IPS-18c (cell line): ENCODE results near the gene ITGA1.

ENCODE experiments used
- H3K4me3 ChIP-seq: 2 replicates; pipeline ENCODE4 v1.7.0; 2013; ENCODE audit warnings: low read depth, mild to moderate bottlenecking, low read length, moderate library complexity; ENCODE audit not compliant: insufficient read depth
- H3K9me3 ChIP-seq: one replicate; pipeline ENCODE4 v1.6.1; 2013; ENCODE audit warnings: mild to moderate bottlenecking, low read length, moderate library complexity; ENCODE audit not compliant: control insufficient read depth, insufficient read depth

ITGA1 gene

DNA sequence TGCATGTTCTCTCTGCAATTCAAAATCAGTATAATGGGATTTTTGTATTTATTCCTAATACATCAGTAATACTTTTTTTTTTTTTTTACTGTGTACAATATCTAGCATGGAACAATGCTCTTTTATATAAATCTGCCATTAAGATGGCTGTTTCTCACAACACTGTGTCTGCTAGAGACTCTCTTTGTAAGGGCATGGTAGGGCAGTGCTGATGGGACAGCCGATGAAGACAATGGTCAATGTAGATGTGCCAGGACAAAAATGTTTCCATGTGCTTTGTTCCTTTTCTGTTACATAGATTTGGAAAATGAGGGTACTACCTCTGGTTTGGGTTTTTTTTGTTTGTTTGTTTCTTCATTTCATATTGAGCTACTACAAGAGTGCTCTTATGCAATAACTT, 106.1 kb downstream of the ITGA1 start:
- Histone ChIP-seq H3K4me3 (no peak overlapping the region), H3K9me3 (no peaks in the 10 kb centered on the region)

- Histone ChIP-seq H3K4me3 (no peak overlapping the region), H3K9me3 (no peaks in the 10 kb centered on the region)
Measured at GRCh38 chr5:52894451-52894850, 106.7 kb downstream of the ITGA1 start.

- H3K4me3 ChIP-seq: no peak overlapping the region
Measured at GRCh38 chr5:52895075-52895474, 107.4 kb downstream of the ITGA1 start.

DNA sequence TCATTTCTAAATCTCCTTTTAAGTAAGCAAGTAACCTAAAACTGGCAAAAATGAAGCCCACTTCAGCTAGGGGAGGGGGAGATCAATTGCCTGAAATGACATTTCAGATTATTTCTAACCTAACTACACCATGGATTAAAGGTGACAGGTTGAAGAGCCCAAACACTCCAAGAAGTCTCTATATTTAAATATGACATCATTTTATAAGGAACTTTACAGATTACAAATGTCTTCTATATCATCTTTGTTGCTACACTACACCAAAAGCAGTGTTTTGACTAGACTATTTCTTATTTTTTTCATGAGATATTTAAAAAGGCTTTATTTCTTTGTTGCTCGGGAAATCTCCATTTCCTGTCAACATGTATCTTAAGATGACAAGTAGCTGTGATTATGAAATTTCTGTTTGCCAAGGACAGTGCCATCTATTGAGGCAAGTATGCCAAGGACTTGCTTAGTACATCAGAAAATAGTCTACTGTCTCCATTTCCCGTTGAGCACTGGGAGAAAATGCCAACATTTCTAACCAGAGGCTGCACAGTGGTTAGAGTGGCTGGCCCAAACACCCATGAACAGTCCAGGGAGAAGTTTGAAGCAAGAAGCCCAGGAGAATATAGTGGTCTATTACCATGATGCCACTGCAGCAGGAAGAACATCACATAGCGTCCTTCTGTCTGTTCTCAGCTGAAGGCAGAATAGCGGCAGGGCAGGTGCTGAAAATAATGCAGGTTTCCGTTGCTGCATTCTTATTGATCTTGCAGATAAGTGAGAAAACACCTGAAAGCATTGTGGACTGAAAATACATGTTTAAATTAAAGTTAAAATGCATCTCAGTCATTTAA, 108.1 kb downstream of the ITGA1 start:
- H3K4me3 ChIP-seq: no peak overlapping the region
- no peaks in the 10 kb centered on the region for H3K9me3 ChIP-seq

More at GRCh38 chr5:52895075-52895474, 107.4 kb downstream of the ITGA1 start:
- no peaks in the 10 kb centered on the region for H3K9me3 ChIP-seq

DNA sequence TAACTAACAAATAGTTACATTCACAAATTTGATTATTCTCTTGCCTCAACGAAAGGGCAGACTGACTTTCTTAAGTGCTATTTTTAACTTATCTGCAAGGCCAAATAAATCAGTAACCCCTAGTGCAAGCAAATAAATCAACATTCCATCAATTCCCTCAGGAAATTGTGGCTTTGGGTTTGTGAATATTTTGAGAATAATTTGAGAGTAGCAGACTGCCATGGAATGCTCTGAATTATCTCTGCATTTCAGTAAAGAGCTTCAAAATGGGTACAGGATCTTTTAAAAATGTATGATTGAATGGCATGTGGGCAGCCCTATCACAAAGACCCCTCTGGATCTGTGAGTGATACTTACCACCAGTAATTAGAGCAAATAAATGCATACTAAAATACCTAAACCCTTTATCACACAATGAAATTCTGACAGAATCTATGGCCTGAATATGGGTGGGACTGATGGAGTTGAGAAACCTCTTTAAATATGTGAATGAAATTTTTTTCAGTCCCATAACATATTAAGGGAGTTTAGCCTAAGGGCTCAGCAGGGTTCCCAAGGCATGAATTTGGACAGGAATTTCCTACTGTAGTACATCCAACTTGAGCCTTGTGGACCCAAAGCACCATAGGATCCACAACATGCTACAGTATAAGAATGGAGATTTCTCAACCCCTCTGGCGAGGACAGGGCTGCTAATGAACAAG, 109.0 kb downstream of the ITGA1 start:
- H3K9me3 ChIP-seq: no peaks in the 10 kb centered on the region
- no peak overlapping the region for H3K4me3 ChIP-seq

- Histone ChIP-seq H3K9me3 (no peaks in the 10 kb centered on the region), H3K4me3 (no peak overlapping the region)
Measured at GRCh38 chr5:52897238-52897614, 109.5 kb downstream of the ITGA1 start.

GRCh38 chr5:52898961-52899680, 111.4 kb downstream of the ITGA1 start:
- H3K9me3 ChIP-seq: no peaks in the 10 kb centered on the region
- no peak overlapping the region for H3K4me3 ChIP-seq

- Histone ChIP-seq H3K9me3 (no peaks in the 10 kb centered on the region), H3K4me3 (no peak overlapping the region)
Measured at GRCh38 chr5:52903142-52903541, 115.4 kb downstream of the ITGA1 start.

GRCh38 chr5:52906343-52906742, 118.6 kb downstream of the ITGA1 start:
- Histone ChIP-seq H3K9me3 (no peaks in the 10 kb centered on the region), H3K4me3 (no peak overlapping the region)

GRCh38 chr5:52906845-52907244, 119.1 kb downstream of the ITGA1 start:
- Histone ChIP-seq H3K9me3 (no peaks in the 10 kb centered on the region), H3K4me3 (no peak overlapping the region)

DNA sequence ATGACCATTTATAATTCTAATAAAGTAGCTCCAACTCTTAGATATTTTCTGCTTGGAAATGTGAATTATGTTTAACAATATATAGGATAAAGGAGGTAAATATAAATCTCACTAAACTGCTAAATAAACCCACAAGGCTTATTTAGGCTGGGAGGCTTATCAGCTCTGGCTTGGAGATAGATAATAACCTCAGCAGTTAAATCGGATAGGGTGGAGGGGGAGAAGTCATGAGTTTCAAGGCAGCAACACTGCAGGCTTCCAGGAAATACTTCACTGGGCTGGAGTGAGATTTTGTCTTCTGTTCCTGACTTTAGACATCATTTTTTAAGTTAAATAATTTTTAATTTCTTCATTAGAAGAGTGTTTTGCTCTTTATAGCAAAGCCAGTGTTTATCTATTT, 121.5 kb downstream of the ITGA1 start:
- no peaks in the 10 kb centered on the region for H3K9me3 ChIP-seq
- no peak overlapping the region for H3K4me3 ChIP-seq

DNA sequence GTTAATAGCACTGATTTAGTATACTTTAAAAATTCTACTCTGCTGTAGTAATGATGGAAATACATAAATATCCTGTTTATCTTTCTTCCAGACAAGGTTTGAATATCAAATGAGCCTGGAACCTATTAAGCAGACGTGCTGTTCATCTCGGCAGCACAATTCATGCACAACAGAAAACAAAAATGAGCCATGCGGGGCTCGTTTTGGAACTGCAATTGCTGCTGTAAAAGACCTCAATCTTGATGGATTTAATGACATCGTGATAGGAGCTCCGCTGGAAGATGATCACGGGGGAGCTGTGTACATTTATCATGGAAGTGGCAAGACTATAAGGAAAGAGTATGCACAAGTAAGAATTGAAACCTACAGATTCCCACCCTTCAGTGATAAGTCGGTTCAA, 122.4 kb downstream of the ITGA1 start:
- no peaks in the 10 kb centered on the region for H3K9me3 ChIP-seq
- no peak overlapping the region for H3K4me3 ChIP-seq

DNA sequence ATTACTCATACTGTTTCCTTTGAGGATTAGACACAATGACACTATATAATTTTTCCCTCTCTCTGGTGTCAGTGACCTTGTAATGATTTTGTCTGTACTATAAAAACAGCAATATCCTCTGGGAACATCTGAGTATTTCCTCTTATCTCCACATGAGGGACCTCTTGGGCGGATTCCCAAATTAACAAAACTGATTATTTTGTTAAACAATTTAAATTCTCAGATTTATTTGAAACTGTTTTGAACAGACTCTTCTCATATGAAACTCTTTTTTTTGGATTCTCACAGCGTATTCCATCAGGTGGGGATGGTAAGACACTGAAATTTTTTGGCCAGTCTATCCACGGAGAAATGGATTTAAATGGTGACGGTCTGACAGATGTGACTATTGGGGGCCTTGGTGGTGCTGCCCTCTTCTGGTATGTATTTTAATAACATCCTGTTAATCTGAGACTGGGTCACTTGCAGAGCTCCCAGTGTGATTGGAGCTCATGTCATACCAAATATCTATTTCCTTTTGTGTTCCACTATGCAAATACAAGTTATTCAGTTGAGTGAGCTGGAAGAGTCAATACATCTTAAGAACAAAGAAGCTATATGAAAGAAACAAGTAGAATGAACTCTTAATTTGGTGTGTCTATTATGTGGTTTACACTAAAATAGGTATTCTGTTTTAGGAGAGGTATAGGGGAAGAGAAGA, 127.6 kb downstream of the ITGA1 start:
- no peaks in the 10 kb centered on the region for H3K9me3 ChIP-seq
- peak overlapping the region; percentile 25; the same call in 1 of the 2 replicates for H3K4me3 ChIP-seq

DNA sequence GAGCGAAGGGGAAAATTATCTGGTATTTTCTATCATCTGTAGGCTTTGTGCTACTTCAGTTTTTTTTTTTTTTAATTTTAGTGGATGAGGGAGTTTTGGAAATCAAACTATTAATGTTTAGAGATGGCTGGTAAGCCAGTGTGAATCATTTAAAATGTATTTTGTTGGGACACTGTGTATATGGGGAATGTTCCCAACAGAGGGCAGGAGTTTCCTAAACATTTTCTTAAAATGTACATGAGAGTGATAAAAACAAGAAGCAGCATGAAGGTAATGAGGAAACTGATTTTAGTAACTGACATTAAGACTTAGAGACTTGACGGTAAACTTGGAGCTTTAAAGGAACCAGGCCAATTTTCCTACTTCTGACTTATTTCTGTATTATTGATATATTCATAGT, 133.2 kb downstream of the ITGA1 start:
- H3K9me3 ChIP-seq: peaks cover 2% of the 10 kb centered on the region
- H3K4me3 ChIP-seq: no peak overlapping the region

DNA sequence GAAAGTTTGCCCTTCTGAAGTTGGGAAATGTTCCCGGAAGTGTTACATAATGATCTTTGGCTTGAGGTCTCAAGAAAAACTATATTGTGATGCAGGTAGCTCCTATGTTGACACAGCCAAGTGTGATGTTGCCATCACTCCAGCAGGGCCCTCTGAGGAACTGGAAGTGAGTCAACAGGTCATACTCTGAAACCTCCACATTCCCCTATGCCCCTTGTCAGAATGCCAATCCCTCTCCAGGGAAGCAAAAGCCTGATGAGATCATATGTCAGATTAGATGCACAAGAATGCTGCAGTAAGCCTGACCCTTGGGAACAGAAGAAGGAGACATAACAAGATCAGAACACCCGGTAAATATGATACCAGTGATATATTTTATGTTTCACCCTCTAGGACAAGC, 134.7 kb downstream of the ITGA1 start:
- peaks cover 2% of the 10 kb centered on the region for H3K9me3 ChIP-seq
- no peak overlapping the region for H3K4me3 ChIP-seq

DNA sequence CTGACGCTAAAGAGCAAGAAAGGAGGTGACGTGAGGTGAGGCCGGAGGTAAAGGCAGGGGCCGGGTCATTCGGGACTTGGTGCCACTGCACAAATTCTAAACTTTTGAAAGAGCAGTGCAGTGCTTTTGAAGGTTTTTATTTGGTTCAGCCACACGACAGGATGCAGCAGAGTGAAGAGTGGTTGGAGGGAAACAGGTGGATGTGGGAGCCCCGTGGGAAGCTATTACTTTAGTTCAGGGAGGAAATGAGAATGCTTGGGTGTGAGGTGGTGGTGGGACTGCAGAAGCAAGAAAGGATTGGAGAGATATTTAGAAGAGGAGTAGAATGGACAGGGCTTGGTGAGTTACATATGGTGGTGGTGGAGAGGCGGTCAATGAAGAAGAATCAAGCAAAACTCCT, 136.7 kb downstream of the ITGA1 start:
- Histone ChIP-seq H3K9me3 (peaks cover 2% of the 10 kb centered on the region), H3K4me3 (no peak overlapping the region)

- H3K4me3 ChIP-seq: no peak overlapping the region
Measured at GRCh38 chr5:52925001-52925400, 137.3 kb downstream of the ITGA1 start.

More at GRCh38 chr5:52925001-52925400, 137.3 kb downstream of the ITGA1 start:
- peaks cover 2% of the 10 kb centered on the region for H3K9me3 ChIP-seq
